Mucosa of rectum (tissue), 2 donors: ENCODE data around the gene PAX9.
"Not testable (repeated sequence)": the region's sequence is repeated elsewhere in the genome, so short reads cannot be mapped to it uniquely, and the experiment has no call there.

Source experiments
- H3K27ac ChIP-seq, 2 donors: one replicate each; pipeline ENCODE4 v1.7.0; 2013; ENCODE audit warnings: inconsistent platforms in 2 of 2, low read depth in 2 of 2, low read length in 2 of 2
- H3K27me3 ChIP-seq, 2 donors: one replicate each; pipeline ENCODE4 v1.7.0; 2013; ENCODE audit warnings: low read length in 2 of 2; ENCODE audit not compliant: control insufficient read depth in 2 of 2, insufficient read depth in 2 of 2
- H3K36me3 ChIP-seq, 2 donors: one replicate each; pipeline ENCODE4 v1.7.0; 2013; ENCODE audit warnings: low read length in 2 of 2; ENCODE audit not compliant: control insufficient read depth in 2 of 2, insufficient read depth in 2 of 2
- H3K4me1 ChIP-seq, 2 donors: one replicate each; pipeline ENCODE4 v1.7.0; 2013; ENCODE audit warnings: low read length in 2 of 2, mild to moderate bottlenecking in 1 of 2; ENCODE audit not compliant: control insufficient read depth in 2 of 2, insufficient read depth in 2 of 2
- H3K4me3 ChIP-seq, 2 donors: one replicate each; pipeline ENCODE4 v1.7.0; 2013; ENCODE audit warnings: low read length in 2 of 2
- H3K9ac ChIP-seq, 2 donors: one replicate each; pipeline ENCODE4 v1.7.0; 2013; ENCODE audit warnings: low read length in 2 of 2, low read depth in 1 of 2, mild to moderate bottlenecking in 1 of 2
- H3K9me3 ChIP-seq, 2 donors: one replicate each; pipeline ENCODE4 v1.7.0; 2013; ENCODE audit warnings: low read length in 2 of 2; ENCODE audit not compliant: control insufficient read depth in 2 of 2
- donor health status: healthy.
- donor health status: Normal muscosa, but diverticular disease.

PAX9 gene

GRCh38 chr14:36674659-36675058 lies 13.0 kb downstream of the PAX9 start:
- Histone ChIP-seq H3K4me1 (no peaks in the 10 kb centered on the region), H3K27me3 (peaks cover 0 to 13% of the 10 kb centered on the region in 2 donors), H3K4me3 (no peak overlapping the region), H3K27ac (no peak overlapping the region), H3K36me3 (no peaks in the 10 kb centered on the region), H3K9me3 (no peaks in the 10 kb centered on the region), H3K9ac (no peak overlapping the region)

GRCh38 chr14:36675581-36675980 lies 13.9 kb downstream of the PAX9 start:
- Histone ChIP-seq H3K9me3 (no peaks in the 10 kb centered on the region), H3K27ac (no peak overlapping the region), H3K9ac (no peak overlapping the region), H3K4me3 (no peak overlapping the region), H3K27me3 (peaks cover 0 to 13% of the 10 kb centered on the region in 2 donors), H3K4me1 (no peaks in the 10 kb centered on the region), H3K36me3 (no peaks in the 10 kb centered on the region)

- peaks cover 0 to 7% of the 10 kb centered on the region in 2 donors for H3K27me3 ChIP-seq
- no peak overlapping the region for H3K27ac ChIP-seq
- no peaks in the 10 kb centered on the region for H3K4me1 ChIP-seq
- H3K9ac ChIP-seq: no peak overlapping the region
- no peaks in the 10 kb centered on the region for H3K36me3 ChIP-seq
- no peaks in the 10 kb centered on the region for H3K9me3 ChIP-seq
- H3K4me3 ChIP-seq: no peak overlapping the region
Measured at GRCh38 chr14:36676236-36676635, 14.6 kb downstream of the PAX9 start.

- no peaks in the 10 kb centered on the region for H3K4me1 ChIP-seq
- H3K27ac ChIP-seq: no peak overlapping the region
- no peaks in the 10 kb centered on the region for H3K36me3 ChIP-seq
- no peaks in the 10 kb centered on the region for H3K9me3 ChIP-seq
- no peak overlapping the region for H3K9ac ChIP-seq
- H3K27me3 ChIP-seq: no peaks in the 10 kb centered on the region
- H3K4me3 ChIP-seq: no peak overlapping the region
Measured at GRCh38 chr14:36682338-36682737, 20.7 kb downstream of the PAX9 start.

GRCh38 chr14:36683083-36683724 lies 21.5 kb downstream of the PAX9 start:
- H3K4me1 ChIP-seq: no peaks in the 10 kb centered on the region
- H3K4me3 ChIP-seq: no peak overlapping the region
- no peaks in the 10 kb centered on the region for H3K27me3 ChIP-seq
- H3K9me3 ChIP-seq: no peaks in the 10 kb centered on the region
- no peak overlapping the region for H3K9ac ChIP-seq
- H3K36me3 ChIP-seq: no peaks in the 10 kb centered on the region
- H3K27ac ChIP-seq: no peak overlapping the region

GRCh38 chr14:36684946-36685345 lies 23.3 kb downstream of the PAX9 start:
- H3K27me3 ChIP-seq: no peaks in the 10 kb centered on the region
- no peaks in the 10 kb centered on the region for H3K4me1 ChIP-seq
- no peaks in the 10 kb centered on the region for H3K36me3 ChIP-seq
- H3K27ac ChIP-seq: no peak overlapping the region
- H3K9me3 ChIP-seq: no peaks in the 10 kb centered on the region
- H3K4me3 ChIP-seq: no peak overlapping the region
- no peak overlapping the region for H3K9ac ChIP-seq

- no peak overlapping the region for H3K9ac ChIP-seq
- no peaks in the 10 kb centered on the region for H3K36me3 ChIP-seq
- H3K4me1 ChIP-seq: no peaks in the 10 kb centered on the region
- H3K9me3 ChIP-seq: no peaks in the 10 kb centered on the region
- no peak overlapping the region for H3K27ac ChIP-seq
- H3K4me3 ChIP-seq: no peak overlapping the region
- H3K27me3 ChIP-seq: no peaks in the 10 kb centered on the region
Measured at GRCh38 chr14:36690311-36691040, 28.8 kb downstream of the PAX9 start.

- not testable (repeated sequence) for H3K4me1 ChIP-seq, H3K27me3 ChIP-seq, H3K27ac ChIP-seq, H3K36me3 ChIP-seq, H3K9ac ChIP-seq, H3K9me3 ChIP-seq, H3K4me3 ChIP-seq
Measured at GRCh38 chr14:36699420-36699819, 37.8 kb downstream of the PAX9 start.

- no peaks in the 10 kb centered on the region for H3K4me1 ChIP-seq
- no peak overlapping the region for H3K9ac ChIP-seq
- H3K27me3 ChIP-seq: no peaks in the 10 kb centered on the region
- no peaks in the 10 kb centered on the region for H3K36me3 ChIP-seq
- H3K27ac ChIP-seq: no peak overlapping the region
- no peaks in the 10 kb centered on the region for H3K9me3 ChIP-seq
- H3K4me3 ChIP-seq: no peak overlapping the region
Measured at GRCh38 chr14:36700651-36701050, 39.0 kb downstream of the PAX9 start.

- Histone ChIP-seq H3K9me3 (no peaks in the 10 kb centered on the region), H3K36me3 (no peaks in the 10 kb centered on the region), H3K27me3 (no peaks in the 10 kb centered on the region)
Measured at GRCh38 chr14:36701132-36701531, 39.5 kb downstream of the PAX9 start.

More at GRCh38 chr14:36701132-36701531, 39.5 kb downstream of the PAX9 start:
- H3K4me3 ChIP-seq: no peak overlapping the region
- no peak overlapping the region for H3K27ac ChIP-seq
- no peaks in the 10 kb centered on the region for H3K4me1 ChIP-seq
- no peak overlapping the region for H3K9ac ChIP-seq
